SU-DHL-6 (cell line): ENCODE measurements around the gene GOLGA6L7.
"Not testable (repeated sequence)": the region's sequence is repeated elsewhere in the genome, so short reads cannot be mapped to it uniquely, and the experiment has no call there.

Experiments
- H2AFZ ChIP-seq: fragments of 200-600 bp; sonication (generic); 2 replicates; pipeline ENCODE4 v1.6.1; 2014; ENCODE audit warnings: low read depth, mild to moderate bottlenecking, moderate library complexity, mixed read lengths, antibody characterized with exemption, low read length; ENCODE audit not compliant: severe bottlenecking
- H3F3A ChIP-seq: fragments of 200-600 bp; shearing (Covaris generic); 2 replicates; pipeline ENCODE4 v1.6.0; 2016; ENCODE audit warnings: antibody characterized with exemption, mild to moderate bottlenecking; ENCODE audit not compliant: insufficient read depth
- H3K27ac ChIP-seq: fragments of 200-600 bp; sonication (generic); 2 replicates; pipeline ENCODE4 v1.5.1; 2016; ENCODE audit warnings: low read depth, mild to moderate bottlenecking, low read length, moderate library complexity, mixed read lengths
- H3K27me3 ChIP-seq: fragments of 200-600 bp; sonication (generic), shearing (Covaris generic); 2 replicates; pipeline ENCODE4 v1.6.0; 2014; ENCODE audit warnings: mild to moderate bottlenecking, low read length
- H3K36me3 ChIP-seq: fragments of 200-600 bp; sonication (generic); 2 replicates; pipeline ENCODE4 v1.6.1; 2014; ENCODE audit warnings: mild to moderate bottlenecking, low read length, mixed read lengths
- H3K4me2 ChIP-seq: fragments of 300-600, 200-600 bp; shearing (Covaris generic), sonication (generic); 2 replicates; pipeline ENCODE4 v1.6.0; 2014; ENCODE audit warnings: low read length, low read depth, mild to moderate bottlenecking; ENCODE audit not compliant: poor library complexity, severe bottlenecking
- H3K4me3 ChIP-seq: fragments of 200-600 bp; sonication (generic); 2 replicates; pipeline ENCODE4 v1.5.1; 2014; ENCODE audit warnings: antibody characterized with exemption, low read length, mild to moderate bottlenecking, mixed read lengths; ENCODE audit not compliant: insufficient read depth, poor library complexity, severe bottlenecking
- H3K79me2 ChIP-seq: fragments of 200-600 bp; sonication (generic); 2 replicates; pipeline ENCODE4 v1.6.1; 2014; ENCODE audit warnings: mild to moderate bottlenecking, low read length, moderate library complexity; ENCODE audit not compliant: insufficient read depth
- H3K9ac ChIP-seq: fragments of 200-600 bp; sonication (generic); 2 replicates; pipeline ENCODE4 v1.7.0; 2014; ENCODE audit warnings: mild to moderate bottlenecking, low read length
- H3K9me2 ChIP-seq: fragments of 200-600 bp; sonication (generic); replicated peaks from 2 replicates; pipeline ENCODE4 v1.6.1; 2014; ENCODE audit warnings: low read length; ENCODE audit not compliant: insufficient read depth
- H3K9me3 ChIP-seq: fragments of 200-600 bp; sonication (generic); 2 replicates; pipeline ENCODE4 v1.6.1; 2014; ENCODE audit warnings: low read length, mixed read lengths; ENCODE audit not compliant: insufficient read depth
- H4K20me1 ChIP-seq: fragments of 200-600 bp; sonication (generic); 2 replicates; pipeline ENCODE4 v1.6.1; 2014; ENCODE audit warnings: low read depth, mild to moderate bottlenecking, antibody characterized with exemption, low read length, moderate library complexity, mixed read lengths

GOLGA6L7 gene

DNA sequence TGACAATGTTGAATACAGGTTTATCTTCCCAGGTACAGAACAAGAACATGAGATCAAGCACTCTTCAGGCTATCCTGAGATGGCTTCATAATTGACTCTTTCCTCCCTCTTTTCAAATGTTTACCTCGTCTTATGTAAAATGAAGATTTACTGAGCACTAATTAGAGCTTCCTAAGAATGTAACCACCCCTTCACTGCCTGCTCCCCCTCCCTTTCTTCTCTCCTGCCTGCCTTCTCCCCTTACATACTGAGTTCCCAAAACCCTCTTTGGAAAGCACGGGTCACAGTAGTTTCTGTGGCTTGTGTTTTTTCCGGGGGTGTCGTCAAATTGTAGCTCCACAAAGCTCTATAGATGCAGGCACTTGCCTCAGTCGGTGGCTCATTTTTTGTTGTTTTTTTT is 5.2 kb upstream of the GOLGA6L7 start:
- H3K36me3 ChIP-seq, H3K9ac ChIP-seq, H3F3A ChIP-seq, H4K20me1 ChIP-seq, H3K27me3 ChIP-seq, H3K9me2 ChIP-seq, H2AFZ ChIP-seq, H3K4me3 ChIP-seq, H3K79me2 ChIP-seq, H3K4me2 ChIP-seq, H3K9me3 ChIP-seq, H3K27ac ChIP-seq: not testable (repeated sequence)

DNA sequence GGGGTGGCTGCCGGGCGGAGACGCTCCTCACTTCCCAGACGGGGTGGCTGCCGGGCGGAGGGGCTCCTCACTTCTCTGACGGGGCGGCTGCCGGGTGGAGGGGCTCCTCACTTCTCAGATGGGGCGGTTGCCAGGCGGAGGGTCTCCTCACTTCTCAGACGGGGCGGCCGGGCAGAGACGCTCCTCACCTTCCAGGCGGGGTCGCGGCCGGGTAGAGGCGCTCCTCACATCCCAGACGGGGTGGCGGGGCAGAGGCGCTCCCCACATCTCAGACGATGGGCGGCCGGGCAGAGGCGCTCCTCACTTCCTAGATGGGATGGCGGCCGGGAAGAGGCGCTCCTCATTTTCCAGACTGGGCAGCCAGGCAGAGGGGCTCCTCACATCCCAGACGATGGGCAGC is 1.3 kb upstream of the GOLGA6L7 start:
- H3K27ac ChIP-seq, H3K79me2 ChIP-seq, H4K20me1 ChIP-seq, H3F3A ChIP-seq, H3K9me2 ChIP-seq, H3K9me3 ChIP-seq, H3K36me3 ChIP-seq, H3K4me2 ChIP-seq, H2AFZ ChIP-seq, H3K4me3 ChIP-seq, H3K9ac ChIP-seq, H3K27me3 ChIP-seq: not testable (repeated sequence)

DNA sequence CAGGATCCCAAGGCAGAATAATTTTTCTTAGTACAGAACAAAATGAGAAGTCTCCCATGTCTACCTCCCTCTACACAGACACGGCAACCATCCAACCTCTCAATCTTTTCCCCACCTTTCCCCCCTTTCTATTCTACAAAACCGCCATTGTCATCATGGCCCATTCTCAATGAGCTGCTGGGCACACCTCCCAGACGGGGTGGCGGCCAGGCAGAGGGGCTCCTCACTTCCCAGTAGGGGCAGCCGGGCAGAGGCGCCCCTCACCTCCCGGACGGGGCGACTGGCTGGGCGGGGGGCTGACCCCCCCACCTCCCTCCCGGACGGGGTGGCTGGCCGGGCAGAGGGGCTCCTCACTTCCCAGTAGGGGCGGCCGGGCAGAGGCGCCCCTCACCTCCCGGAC is 827 bp upstream of the GOLGA6L7 start:
- H3K27me3 ChIP-seq, H3K79me2 ChIP-seq, H3K9me3 ChIP-seq, H3K27ac ChIP-seq, H3F3A ChIP-seq, H3K4me2 ChIP-seq, H4K20me1 ChIP-seq, H3K36me3 ChIP-seq, H3K9ac ChIP-seq, H3K9me2 ChIP-seq, H2AFZ ChIP-seq, H3K4me3 ChIP-seq: not testable (repeated sequence)

DNA sequence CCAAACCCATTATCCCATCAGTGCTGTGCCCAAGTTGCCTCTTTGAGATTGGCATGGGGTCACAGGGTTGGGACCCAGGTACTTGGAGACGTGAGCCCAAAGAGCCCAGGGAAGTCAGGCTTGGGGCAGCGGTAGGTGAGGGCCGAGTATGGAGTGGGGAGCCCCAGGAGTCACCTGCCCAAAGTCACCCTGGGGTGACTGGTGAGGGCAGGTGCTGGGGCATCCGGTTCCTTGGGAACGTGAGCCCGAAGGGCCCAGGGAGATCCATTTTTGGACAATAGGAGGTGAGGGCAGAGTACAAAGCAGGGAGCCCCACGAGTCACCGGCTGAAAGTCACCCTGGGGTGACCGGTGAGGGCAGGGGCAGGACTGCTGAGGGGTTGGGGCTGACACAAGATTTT is 485 bp downstream of the GOLGA6L7 start:
- H3K27ac ChIP-seq, H3K4me3 ChIP-seq, H3K36me3 ChIP-seq, H3K9ac ChIP-seq, H3K27me3 ChIP-seq, H3K79me2 ChIP-seq, H3F3A ChIP-seq, H2AFZ ChIP-seq, H4K20me1 ChIP-seq, H3K9me2 ChIP-seq, H3K9me3 ChIP-seq, H3K4me2 ChIP-seq: not testable (repeated sequence)

DNA sequence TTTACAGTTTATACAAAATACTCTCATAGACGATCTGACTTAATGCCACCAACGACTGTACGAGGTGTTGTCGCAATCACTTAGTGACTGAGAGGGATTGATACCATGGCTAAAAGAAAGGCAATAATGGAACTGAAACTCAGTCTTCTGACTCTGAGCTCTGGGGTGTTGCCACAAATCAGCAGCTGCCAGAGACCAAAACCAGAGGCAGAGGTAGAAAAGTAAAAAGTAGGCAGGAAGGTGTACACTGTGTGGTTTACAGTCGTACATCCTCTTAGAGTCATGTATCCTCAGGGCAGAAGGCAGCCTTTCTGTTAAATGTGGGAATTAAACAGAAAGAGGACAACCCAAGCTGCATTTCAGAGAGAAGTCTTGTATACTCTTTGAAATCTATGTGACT is 1.2 kb downstream of the GOLGA6L7 start:
- not testable (repeated sequence) for H3K4me3 ChIP-seq, H3K9me3 ChIP-seq, H3K79me2 ChIP-seq, H3K36me3 ChIP-seq, H4K20me1 ChIP-seq, H3K9ac ChIP-seq, H3K27me3 ChIP-seq, H3K4me2 ChIP-seq, H3K9me2 ChIP-seq, H2AFZ ChIP-seq, H3K27ac ChIP-seq, H3F3A ChIP-seq

DNA sequence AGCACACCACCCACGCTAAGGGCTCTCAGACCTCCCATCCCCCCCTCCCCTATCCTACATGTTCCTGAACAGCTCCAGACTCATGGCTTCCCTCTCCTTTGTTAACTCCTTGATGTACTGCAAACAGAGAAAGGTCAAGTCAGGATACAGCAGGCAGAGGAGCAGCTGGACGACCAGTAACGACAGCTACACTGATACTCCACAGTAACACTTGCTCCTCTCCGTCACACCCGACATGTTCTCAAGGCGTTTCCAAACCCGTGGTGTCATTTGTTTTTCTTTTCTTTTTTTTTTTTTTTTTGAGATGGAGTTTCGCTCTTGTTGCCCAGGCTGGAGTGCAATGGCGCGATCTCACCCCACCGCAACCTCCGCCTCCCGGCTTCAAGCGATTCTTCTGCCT is 4.3 kb downstream of the GOLGA6L7 start:
- not testable (repeated sequence) for H3K9me2 ChIP-seq

DNA sequence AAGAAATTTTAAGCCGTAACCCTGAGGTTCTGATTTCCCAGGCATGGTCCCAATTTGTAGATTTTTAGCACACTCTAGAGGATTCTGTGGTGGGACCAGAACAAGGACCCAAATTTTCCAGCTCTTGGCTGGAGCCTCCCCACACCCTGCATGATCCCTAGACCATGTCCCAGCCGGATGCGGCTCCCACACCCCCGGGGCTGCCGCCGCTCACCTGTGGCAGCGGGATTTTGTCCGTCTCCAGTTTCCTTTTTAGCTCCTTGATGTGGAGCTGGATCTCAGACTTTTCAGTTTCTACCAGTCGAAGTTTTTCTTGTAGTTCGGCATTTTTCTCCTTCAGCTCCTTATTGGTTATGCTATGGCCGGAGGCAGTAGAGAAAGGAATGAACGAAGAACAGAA is 4.9 kb downstream of the GOLGA6L7 start:
- H2AFZ ChIP-seq, H3K4me2 ChIP-seq, H4K20me1 ChIP-seq, H3K27me3 ChIP-seq, H3K9me2 ChIP-seq, H3K4me3 ChIP-seq, H3K9ac ChIP-seq, H3K9me3 ChIP-seq, H3K27ac ChIP-seq, H3K79me2 ChIP-seq, H3K36me3 ChIP-seq, H3F3A ChIP-seq: not testable (repeated sequence)

More for the DNA sequence above, 4.3 kb downstream of the GOLGA6L7 start:
- not testable (repeated sequence) for H3K4me3 ChIP-seq, H3K36me3 ChIP-seq, H3K4me2 ChIP-seq, H3K27me3 ChIP-seq, H3K27ac ChIP-seq, H4K20me1 ChIP-seq, H3K79me2 ChIP-seq, H3K9ac ChIP-seq, H3F3A ChIP-seq, H3K9me3 ChIP-seq, H2AFZ ChIP-seq

DNA sequence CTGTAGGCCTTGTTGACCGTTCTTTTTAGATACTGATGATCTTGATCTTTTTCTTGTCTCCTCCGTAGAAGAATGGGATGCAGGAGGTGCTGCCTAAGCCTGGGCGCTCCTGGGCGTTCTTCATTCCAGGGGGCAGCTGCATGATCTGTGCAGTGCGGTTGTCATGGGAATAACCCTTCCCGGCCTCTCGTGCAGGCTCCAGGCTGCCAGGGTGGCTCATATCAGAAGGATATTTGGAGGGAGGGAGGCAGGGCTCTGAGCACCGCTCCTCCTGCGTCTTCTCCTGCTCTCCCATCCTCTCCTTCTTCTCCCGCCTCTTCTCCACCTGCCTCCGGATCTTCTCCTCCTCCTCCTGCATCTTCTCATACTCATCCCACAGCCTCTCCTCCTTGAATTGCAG is 6.2 kb downstream of the GOLGA6L7 start:
- H3K9me3 ChIP-seq, H3K27me3 ChIP-seq, H3K9ac ChIP-seq, H3K79me2 ChIP-seq, H3K9me2 ChIP-seq, H3K4me2 ChIP-seq, H4K20me1 ChIP-seq, H3F3A ChIP-seq, H3K4me3 ChIP-seq, H3K27ac ChIP-seq, H3K36me3 ChIP-seq, H2AFZ ChIP-seq: not testable (repeated sequence)
